GM12864 (cell line): ENCODE measurements around the gene ZNF774.
A peak's percentile ranks its signal among the peaks of the same experiment; 100 is the strongest.
"Not testable (repeated sequence)": the region's sequence is repeated elsewhere in the genome, so short reads cannot be mapped to it uniquely, and the experiment has no call there.

ENCODE experiments used
- DNase-seq: peaks from one replicate; pipeline ENCODE4 v3.0.0-alpha.2; 2011; ENCODE audit warnings: low read depth
- H3K4me3 ChIP-seq: 2 replicates; pipeline ENCODE4 v1.5.1; 2011; ENCODE audit warnings: mild to moderate bottlenecking, low read depth, low read length, control low read depth
- CTCF ChIP-seq: IDR thresholded peaks from 2 replicates; pipeline ENCODE4 v1.5.1; 2011; ENCODE audit warnings: low read depth, mild to moderate bottlenecking, moderate library complexity, low read length, control low read depth, inconsistent platforms; ENCODE audit errors: missing control alignments

The ZNF774 gene

GRCh38 chr15:90344662-90345061, 7.4 kb upstream of the ZNF774 start:
- no peak overlapping the region for H3K4me3 ChIP-seq
- TF ChIP-seq CTCF, result no peak
- DNase-seq, result no peak

GRCh38 chr15:90345857-90346256, 6.2 kb upstream of the ZNF774 start:
- DNase-seq, result no peak
- TF ChIP-seq CTCF, result no peak
- no peak overlapping the region for H3K4me3 ChIP-seq

GRCh38 chr15:90347431-90348065, 4.5 kb upstream of the ZNF774 start:
- not testable (repeated sequence) for H3K4me3 ChIP-seq

GRCh38 chr15:90348456-90348855, 3.6 kb upstream of the ZNF774 start:
- H3K4me3 ChIP-seq, result no peak overlapping the region
- no peak for TF ChIP-seq CTCF
- no peak for DNase-seq

More at GRCh38 chr15:90347431-90348065, 4.5 kb upstream of the ZNF774 start:
- not testable (repeated sequence) for DNase-seq

- TF ChIP-seq CTCF, result no peak
- H3K4me3 ChIP-seq, result no peak overlapping the region
- no peak for DNase-seq
Measured at GRCh38 chr15:90349072-90349471, 3.0 kb upstream of the ZNF774 start.

GRCh38 chr15:90349821-90350220, 2.3 kb upstream of the ZNF774 start:
- no peak for DNase-seq
- H3K4me3 ChIP-seq, result no peak overlapping the region
- no peak for TF ChIP-seq CTCF

GRCh38 chr15:90351479-90352106, 491 bp upstream of the ZNF774 start:
- no peak for TF ChIP-seq CTCF
- H3K4me3 ChIP-seq, result peak overlapping the region; percentile 75
- DNase-seq, result no peak
